Central memory CD4-positive, alpha-beta T cell (primary cell): ENCODE results near the gene TCF4.

Source experiments
- DNase-seq: peaks from one replicate; pipeline ENCODE4 v3.0.0; 2022

TCF4 gene

DNA sequence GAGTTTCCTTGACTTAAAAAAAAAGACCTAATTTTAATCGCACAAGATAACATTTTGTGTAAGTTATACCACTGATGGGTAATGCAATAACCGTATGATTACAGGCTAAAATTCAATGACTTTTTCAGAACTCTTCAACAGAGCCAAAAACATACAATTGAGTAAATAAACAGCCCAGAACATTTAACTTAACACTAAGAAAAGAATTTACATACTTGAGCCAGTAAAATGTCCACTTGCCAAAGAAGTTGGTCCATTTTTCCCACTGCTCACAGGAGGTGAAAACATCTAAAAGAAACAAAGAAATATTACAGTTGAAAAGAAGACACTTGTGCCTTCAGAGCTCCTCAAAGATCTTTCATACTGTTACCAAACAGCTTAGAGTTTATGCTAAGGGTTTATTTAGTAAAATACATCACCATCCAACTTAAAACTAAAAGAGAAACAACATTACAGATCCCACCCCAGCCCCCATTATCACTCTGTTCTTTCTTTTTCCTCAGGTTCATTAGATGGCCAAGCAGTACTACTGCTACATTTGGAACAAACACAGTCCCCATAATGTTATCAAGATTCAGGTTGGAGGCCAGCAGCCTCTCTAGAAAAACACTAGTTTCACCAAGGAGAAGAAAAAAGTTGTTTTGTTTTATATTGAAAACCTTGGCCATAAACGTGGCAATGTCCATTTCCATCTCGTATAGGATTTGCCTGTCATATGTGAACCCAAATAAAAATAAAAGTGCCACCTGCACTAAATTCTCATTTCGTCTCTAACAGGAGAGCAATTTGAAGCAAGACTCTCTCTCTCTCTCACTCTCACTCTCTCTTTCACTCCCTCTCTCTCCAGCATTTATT, 2.7 kb downstream of the TCF4 start:
- no peak for DNase-seq

DNA sequence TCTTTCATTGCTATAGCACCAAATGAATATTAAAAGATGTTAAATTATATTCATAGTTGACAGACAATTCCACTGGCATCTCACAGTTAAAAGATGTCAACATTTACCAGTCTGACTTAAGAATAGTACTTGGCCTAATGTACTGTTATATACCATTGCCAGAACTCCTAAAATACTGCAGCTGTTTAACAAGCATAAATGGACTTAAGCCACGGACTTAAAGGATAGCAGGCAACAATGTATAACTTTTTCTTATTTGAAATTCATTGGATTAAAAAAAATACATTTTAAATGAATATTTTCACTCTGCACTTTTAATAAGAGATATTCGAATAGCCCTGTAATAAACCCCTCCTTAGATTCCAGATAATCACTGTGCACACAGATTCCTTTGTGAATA, 3.8 kb downstream of the TCF4 start:
- no peak for DNase-seq

DNA sequence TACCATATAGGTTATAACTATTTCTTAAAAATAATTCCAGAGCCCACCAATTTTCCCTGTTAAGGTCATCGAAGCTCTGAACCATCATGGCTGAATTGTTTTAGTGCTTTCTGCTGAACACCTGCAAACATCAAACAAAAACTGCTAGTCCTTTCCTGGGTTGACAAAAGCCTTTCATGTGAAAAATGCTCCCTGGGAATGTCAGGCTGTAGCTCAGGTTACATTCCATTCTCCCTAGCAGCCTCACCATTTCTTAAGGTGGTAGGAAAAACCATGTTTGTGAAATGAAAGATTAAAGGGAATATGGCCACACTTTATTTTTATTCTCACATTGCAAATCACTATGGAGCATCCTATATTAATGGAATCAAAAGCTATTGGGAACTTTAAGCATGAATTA, 5.7 kb downstream of the TCF4 start:
- DNase-seq: no peak

- DNase-seq: no peak
Observed at GRCh38 chr18:55579501-55580270, 8.3 kb downstream of the TCF4 start.

DNA sequence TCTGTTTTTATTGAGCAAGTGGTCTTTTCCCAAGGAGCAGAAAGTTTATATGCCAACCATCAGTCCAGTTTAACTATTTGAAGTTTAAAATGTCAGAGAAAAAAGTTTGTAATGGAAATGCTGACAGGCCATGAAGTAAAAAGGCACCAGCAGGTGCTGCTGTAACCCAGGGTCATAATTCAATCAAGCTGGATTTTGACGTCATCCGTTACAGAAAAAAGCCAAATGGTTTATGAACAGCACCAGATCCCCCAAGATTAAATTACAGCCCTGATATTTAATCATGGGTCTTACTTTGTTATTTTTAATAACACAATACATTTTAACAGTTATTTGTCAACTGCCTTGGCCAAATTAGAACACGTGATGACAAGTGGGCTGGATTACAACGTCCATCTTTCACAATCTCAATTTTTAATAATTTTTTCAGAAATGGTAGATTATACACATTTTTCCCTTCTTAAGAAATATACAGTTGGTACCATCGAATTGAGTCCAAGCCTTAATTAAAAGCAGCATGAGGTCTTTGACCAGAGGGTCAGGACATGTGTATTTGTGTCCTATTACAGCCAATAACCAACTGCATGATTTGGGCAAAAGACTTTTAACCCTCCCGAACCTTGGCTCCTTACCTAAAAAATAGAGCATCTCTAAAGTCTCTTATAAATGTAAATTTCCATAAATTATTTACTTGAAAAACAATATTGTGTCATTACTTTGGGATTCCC, 10.0 kb downstream of the TCF4 start:
- DNase-seq: no peak

- DNase-seq: no peak
Observed at GRCh38 chr18:55576001-55576400, 12.0 kb downstream of the TCF4 start.

DNA sequence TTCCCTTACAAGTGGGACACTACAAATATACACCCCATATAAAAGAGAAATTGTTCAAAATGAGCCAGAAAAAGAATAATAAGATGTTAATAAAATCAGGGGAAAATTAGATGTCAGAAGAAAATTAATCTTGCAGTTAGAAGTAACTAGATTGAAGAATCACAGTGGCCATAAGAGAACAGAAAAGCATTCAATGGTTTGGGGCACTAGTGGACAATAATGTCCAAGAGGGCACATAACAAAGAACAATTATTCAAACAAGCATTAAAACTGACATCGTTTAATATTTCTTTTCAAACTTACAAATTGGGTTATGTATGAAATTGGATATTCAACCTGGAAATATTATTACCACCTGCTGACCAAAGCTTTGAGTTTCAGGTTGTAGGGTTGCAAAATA, 12.9 kb downstream of the TCF4 start:
- no peak for DNase-seq

DNA sequence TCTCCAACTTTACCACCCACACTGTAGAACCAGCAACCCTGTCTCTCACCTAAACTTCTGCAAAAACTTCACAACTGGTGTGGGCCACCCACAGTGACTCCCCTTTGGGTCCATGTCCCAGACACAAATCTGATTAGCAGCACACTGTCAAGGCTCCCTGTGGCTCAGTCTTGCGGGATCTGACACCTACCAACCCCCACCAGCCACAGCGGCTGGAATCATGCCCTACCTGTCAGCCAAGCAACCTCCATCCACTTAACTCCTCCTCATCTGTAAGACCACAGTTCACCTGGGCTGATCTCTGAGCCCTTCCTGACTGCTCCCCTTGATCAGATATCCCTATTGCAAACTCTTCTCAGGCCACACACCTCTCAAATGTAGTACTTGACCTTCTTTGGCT, 14.6 kb downstream of the TCF4 start:
- DNase-seq: no peak

GRCh38 chr18:55570966-55571365, 17.0 kb downstream of the TCF4 start:
- DNase-seq: no peak

- no peak for DNase-seq
Observed at GRCh38 chr18:55566456-55566935, 21.5 kb downstream of the TCF4 start.

DNA sequence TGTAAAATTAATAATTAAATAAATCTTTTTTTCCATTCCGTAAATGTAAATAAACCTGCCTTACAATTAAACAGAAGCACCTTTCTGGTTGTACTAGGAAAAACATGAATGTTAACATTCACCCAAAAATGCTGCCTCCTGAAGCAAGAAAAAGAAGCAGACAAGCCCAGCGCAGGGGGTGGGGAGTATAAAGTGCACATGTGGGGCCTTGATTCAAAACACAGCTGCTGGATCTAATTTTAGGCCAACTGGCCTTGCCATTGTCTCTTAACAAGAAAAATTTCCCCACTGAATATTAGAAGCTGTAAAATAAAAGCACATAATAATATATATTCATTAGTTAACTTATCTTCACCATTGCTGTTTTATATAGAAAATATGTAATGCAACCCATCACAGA, 28.3 kb downstream of the TCF4 start:
- no peak for DNase-seq

DNA sequence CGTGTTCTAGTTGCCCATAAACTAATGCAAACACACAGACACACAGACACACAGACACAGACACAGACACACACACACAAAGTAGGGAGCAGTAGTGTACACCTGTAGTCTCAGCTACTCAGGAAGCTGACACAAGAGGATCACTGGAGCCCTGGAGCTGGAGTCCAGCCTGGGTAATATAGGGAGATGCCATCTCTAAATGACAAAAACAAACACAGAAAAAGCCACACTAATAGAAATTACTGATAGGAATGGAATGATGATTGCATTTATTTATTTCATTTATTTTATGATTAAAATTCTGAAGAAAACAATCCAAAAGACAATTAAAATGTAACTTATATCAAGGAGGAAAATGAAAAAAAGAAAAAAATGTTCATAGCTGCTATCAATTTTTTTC, 30.8 kb downstream of the TCF4 start:
- no peak for DNase-seq

GRCh38 chr18:55555395-55556027, 32.5 kb downstream of the TCF4 start:
- DNase-seq: no peak

DNA sequence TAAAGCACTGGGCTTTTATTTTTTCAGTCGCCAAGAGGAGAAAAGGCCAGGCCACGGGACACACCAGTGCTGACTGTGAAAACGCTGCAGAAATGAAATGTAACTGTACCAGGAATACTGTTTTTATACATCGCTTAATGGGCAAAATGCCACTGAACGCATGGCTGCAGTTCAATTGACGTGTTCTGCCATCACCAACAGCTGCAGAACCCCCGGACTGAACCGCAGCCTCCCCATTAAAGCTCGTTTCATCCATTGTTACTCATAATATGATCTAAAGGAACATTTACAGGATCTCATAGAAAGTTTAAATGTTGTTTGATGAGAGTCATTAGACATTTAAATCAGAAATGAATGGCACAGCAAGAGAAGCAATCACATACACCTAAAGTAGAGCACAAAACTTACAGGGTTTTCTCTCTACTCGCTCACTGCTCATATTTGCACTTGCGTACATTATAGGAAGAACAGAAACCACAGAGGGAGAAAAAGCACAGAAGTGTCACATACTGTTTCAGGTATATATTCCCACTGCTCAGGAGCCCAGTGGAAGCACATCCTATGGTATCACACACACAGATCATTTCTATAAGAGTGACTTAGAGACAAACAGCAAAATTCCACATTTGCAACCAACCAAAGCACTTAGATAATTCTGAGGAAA, 35.3 kb downstream of the TCF4 start:
- DNase-seq: no peak

- DNase-seq: no peak
Observed at GRCh38 chr18:55551227-55551626, 36.8 kb downstream of the TCF4 start.

- no peak for DNase-seq
Observed at GRCh38 chr18:55550471-55550870, 37.5 kb downstream of the TCF4 start.

GRCh38 chr18:55549474-55550104, 38.4 kb downstream of the TCF4 start:
- no peak for DNase-seq

DNA sequence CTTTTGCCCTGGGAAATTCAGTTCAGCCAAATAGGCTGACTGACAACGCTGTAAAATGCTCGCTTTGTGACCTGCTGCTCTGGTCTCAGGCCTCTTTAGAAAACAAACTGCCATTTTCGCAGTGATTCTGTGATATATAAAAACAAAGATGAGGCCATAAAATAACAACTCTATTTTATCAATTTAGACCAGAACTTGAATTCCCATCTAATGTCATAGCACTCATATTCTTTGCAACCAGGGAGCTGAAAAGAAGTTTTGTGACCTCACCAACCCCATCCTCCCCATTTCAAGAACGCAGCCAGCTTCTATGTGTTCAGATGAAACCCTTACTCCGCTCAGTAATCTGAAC, 40.3 kb downstream of the TCF4 start:
- DNase-seq: no peak

DNA sequence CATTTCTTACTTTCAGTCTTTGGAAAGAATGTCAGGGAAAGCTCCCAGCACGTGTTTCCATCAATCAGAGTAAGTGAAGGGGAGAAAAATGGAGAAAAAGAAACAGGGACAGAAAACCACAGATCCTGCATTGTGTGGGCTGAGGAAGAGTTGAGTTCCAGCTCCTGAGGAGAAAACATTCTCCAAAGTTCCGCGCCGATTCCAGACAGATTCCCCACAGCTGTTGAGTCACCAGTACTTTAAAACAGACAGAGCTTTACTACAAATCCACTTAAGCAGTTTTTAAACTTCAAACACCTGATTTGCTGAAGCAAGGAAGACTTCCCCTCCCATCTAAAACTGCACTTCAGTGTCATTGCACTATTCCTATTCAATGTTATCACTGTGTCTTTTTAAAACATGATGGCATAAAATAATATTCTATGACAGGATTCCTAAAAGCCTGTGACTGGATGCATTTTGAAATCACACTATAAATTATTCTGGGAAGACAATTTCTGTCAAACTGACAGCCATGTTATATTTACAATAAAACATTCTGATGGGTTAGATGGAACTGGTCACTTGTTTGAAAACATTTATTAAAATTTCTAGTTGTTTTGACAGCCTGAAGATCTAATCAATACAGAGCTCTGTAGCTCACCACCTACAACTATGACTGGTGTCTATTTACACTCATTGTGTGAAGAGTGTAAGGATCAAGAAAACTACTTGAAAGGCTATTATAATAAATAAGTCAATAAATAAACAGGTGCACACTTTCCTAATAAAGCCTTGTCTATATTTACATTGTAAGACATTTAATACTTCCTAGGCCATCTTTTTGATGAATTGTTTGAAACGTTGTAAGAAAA, 40.9 kb downstream of the TCF4 start:
- DNase-seq: no peak

DNA sequence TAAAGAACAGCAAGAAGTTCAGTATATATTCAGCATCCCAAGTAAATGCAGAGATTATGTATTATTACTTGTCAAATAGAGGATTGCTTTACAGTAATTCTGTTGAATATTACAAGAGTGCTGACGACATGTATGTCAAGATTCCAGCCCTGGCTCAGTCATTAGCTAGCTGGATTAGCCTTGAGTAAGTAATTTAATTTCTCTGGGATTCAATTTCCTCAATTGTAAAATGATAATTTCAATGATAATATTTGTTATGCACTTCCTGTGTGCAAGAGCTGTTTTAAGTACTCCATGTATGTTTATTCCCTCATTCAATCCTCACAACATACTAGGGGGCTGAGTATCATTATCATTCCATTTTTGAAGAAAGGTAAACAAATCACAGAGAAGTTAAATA, 44.0 kb downstream of the TCF4 start:
- DNase-seq: no peak

GRCh38 chr18:55543130-55543704, 44.8 kb downstream of the TCF4 start:
- DNase-seq: no peak
